HL-60/S4 (cell line): ENCODE data around the gene MRPL34.

Experiments
- in situ Hi-C: fragments of 300-500 bp; cut with MboI; formaldehyde crosslinking; loops from 2 replicates; pipeline ENCODE4 v1.14.3; 2022; ENCODE audit warnings: low sequenced_read_pairs

The MRPL34 gene

DNA sequence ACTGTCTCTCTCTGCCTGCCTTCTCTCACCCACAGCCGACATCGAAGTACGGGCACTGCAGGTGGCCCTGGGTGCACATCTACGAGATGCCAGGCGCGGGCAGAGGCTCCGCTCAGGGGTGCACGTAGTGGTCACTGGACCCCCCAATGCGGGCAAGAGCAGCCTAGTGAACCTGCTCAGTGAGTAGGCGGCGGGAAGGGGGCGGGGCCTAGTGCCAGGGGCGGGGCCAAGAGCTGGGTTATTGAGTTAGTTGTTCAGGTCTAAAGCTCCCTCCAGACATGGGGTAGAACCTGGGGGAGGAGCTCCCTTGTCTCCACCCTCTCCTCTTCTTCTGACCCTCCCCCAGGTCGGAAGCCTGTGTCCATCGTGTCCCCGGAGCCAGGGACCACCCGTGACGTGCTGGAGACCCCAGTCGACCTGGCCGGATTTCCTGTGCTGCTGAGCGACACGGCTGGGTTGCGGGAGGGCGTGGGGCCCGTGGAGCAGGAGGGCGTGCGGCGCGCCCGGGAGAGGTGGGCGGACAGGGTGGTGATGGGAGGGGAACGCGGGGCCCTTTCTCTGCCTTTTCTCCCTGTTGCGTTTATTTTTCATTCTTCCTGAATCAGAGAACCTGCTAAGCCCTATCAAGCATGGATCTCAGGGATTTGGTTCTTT, 33.5 kb downstream of the MRPL34 start:
- in situ Hi-C loops: no loop called here

DNA sequence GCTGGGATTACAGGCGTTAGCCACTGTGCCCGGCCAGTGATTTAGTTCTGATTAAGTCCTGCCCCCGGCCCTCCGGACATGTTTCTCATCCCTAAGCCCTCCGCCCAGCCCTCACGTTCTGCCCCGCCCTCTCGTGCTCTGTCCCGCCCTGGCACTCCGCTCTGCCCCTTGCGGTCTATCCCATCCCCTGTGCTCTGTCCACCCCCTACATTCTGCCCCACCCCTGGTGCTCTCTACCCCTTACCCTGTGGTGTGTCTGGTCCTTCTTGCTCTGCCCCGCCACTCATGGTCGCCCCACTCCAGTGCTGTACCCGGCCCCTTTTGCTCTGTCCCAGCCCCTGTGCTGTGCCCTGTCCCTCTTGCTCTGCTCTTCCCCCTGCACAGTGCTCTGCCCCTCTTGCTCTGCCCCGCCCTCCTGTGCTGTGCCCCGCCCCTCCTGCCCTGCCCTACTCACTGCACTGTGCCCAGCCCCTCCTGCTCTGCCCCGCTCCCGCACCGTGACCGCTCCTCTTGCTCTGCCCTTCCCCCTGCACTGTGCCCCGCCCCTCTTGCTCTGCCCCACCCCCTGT, 34.7 kb downstream of the MRPL34 start:
- in situ Hi-C loops: no loop called here

DNA sequence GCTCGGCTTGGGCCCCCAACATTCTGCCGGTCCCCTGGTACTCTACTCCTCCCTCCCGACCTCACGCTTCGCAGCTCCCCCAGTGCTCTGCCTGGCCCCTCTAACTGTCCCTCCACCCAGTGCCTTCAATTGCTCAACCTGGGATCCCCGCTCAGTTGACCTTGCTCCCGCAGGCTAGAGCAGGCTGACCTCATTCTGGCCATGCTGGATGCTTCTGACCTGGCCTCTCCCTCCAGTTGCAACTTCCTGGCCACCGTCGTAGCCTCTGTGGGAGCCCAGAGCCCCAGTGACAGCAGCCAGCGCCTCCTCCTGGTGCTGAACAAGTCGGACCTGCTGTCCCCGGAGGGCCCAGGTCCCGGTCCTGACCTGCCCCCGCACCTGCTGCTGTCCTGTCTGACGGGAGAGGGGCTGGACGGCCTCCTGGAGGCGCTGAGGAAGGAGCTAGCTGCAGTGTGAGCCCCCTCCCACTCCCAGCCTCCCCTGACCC, 35.2 kb downstream of the MRPL34 start:
- in situ Hi-C loops: no loop called here

DNA sequence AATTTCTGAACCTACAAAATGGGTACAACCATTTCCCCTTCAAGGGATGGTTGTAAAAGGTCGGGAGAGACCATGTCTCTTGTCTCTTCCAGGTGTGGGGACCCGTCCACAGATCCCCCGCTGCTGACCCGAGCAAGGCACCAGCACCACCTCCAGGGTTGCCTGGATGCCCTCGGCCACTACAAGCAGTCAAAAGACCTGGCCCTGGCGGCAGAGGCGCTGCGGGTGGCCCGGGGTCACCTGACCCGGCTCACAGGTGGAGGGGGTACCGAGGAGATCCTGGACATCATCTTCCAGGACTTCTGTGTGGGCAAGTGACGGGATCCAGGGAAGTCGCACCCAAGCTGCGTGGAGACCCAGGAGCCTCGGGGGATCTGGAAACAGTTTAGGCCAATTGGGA, 35.7 kb downstream of the MRPL34 start:
- in situ Hi-C loops: no loop called here

DNA sequence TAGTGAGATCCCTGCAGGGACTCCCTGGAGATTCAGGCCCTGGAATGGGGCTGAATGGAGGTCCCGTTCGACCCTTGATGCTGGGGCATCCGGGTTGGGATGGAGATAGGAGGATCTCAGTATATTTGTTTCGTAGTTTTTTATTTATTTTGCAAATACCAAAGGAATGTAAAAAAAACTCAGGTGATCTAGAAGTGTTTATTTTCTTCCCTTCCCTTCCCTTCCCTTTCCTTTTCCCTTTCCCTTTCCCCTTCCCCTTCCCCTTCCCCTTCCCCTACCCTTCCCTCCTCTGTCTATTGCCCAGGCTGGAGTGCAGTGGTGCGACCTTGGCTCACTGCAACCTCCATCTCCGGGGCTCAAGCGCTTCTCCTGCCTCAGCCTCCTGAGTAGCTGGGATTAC, 36.2 kb downstream of the MRPL34 start:
- in situ Hi-C loops: no loop called here

DNA sequence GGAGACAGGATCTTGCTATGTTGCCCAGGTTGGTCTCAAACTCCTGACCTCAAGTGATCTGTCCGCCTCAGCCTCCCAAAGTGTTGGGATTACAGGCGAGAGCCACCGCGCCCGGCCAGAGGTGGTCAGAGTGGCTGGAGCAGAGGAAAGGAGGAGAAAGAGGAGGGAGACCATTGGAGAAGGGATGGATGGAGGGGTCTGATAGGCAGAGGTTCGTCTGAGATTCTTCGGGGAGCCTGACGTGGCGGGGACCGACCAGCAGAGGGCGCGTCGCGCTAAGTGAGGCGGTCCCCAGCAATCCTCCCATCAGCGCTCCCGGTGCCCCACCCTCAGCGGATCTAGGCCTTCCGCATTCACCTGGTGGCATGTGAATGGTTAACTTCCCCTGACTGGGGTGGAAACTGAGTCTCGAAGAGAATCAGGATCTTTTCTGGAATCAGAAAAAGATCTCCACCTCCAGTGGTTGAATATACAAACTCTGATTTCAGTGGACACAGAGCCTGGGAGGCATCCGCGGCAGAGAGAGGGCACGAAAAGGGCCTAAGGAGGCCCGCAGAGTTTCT, 40.5 kb downstream of the MRPL34 start:
- in situ Hi-C loops: loop anchor here (5.0 kb wide), 1 partner anchor 41 kb away; no protein-coding TSS in a partner anchor

DNA sequence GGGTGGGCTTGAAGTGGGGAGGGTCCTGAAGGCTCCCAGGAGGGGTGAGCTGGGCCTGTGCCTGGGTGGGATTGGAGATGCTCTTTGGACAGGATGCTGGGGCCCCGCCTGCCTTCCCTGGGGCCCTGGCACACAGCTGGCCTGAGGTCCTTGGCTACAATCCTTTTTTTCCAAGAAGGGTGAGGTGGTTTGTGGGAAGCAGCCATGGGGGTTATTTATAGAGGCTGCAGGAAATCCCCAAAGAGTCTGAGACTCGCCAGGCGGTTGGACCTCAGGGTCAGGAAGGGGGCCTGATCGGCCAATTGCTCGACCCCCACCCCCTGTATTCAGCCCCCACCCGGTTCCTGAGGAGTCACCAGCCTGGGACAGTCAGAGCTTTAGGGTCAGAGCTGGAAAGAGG, 41.7 kb downstream of the MRPL34 start:
- in situ Hi-C loops: loop anchor here (5.0 kb wide), 1 partner anchor 40 kb away; no protein-coding TSS in a partner anchor

DNA sequence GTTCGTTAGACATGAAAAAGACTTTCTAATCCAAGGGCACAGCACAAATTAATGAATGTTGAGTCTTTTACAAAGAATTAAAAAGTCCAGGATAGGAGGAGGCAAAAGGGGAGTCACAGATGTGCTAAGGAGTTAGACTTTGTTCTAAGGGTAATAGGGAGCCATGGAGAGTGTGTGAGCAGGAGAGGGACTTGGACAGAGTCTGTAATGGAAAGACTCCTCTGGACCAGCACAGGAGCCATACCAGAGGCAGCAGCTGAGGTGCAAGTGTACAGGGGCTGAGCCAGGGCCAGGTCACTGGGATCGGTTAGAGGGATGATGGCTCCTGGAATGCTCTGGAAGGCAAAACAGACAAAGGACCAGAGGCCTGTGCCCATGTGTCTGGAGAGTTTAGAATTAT, 42.2 kb downstream of the MRPL34 start:
- in situ Hi-C loops: loop anchor here (5.0 kb wide), 1 partner anchor 39 kb away; no protein-coding TSS in a partner anchor

DNA sequence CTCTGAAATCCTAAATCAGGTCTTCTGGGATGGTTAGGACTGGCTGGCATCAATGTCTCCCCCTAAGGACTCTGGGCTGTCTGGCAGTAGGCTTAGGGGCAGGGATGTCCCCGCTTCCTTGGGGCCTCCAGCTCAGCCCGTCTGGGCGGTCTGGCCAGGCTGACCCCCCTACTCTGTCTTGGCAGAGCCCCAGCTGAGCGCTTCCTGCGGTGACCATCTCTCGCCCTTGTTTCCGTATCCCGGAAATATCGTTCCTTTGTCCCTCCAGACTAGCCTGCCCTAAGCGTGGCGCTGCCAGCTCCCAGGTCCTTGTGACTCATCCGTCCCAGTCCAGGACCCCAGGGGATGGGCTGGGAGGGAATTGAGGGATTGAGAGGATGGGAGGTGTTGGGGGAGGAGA, 43.0 kb downstream of the MRPL34 start:
- in situ Hi-C loops: loop anchor here (5.0 kb wide), 1 partner anchor 39 kb away; no protein-coding TSS in a partner anchor

DNA sequence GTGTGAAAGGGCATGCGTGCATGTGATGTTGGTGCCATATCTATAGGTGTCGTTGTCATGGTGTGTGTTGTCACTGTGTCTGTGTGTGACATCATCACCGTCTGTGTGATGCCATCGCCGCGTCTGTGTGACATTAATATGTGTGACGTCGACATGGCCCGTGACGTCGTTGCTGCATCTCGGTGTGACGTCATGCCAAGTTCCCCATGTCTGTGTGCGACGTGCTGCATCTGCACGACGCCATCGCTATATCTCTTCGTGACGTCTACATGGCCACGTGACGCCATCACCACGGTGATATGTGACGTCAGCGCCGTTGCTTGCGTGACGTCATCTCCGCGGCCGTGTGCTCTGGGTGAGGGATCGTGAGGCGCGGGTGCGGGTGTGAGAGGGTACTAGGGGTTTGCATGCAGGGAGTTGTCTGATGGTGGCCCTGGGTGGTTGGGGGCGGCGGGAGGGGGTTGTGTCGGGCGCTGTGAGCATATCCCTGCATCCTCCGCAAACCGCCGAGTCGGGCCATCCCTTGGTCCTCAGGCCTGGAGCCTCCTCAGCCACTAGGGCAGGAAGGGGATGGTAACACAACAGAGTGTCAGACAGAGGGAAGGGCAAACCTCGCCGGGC, 46.3 kb downstream of the MRPL34 start:
- in situ Hi-C loops: no loop called here

DNA sequence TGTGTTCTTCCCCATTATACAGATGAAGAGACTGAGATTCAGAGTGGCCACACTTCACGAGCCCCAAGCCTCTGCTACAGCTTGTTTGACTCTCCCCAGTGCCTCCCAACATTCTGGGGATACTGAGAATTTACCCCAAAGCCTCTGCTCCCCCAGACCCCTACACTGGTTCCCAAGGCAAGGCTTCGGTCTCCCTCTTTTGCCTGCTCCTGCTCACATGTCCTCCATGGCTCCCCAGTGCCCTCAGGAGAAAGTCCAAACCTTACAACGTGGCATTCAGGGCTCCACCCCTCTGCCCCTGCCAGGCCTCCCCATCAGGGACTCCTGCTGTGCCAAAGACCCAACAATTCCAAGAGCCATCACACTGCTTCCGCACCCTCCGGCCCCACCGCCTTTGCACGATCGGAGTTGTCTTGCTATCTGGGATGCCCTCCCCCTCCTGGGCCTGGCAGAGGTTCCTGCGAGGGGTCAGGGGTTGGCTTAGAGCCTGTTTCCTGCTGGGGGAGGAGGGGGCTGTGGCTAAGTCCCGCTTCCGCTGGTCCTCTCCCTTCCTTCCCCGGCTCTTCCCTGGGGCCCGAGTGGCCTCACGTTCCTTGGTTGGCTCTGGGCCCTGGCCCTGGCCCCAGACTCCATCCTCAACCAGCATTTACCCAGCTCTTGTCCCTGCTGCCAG, 47.1 kb downstream of the MRPL34 start:
- in situ Hi-C loops: no loop called here

DNA sequence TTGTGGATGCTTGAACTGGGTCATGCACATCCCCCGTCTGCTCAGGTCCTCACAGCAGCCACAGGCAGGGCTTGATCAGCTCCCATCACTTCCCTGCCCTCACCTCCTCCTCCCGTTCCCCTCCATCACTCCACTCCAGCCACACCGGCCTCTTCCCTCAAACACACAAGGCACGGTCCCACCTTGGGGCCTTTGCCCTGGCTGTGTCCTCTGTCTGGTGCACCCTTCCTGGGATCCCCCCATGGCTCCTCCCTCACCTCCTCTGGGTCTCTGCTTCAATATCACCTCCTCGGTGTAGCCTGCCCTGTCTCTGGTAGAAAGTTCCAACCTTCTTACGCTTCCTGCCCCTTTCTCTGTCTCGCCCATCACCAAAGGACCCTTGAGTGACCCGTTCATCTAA, 47.7 kb downstream of the MRPL34 start:
- in situ Hi-C loops: no loop called here
